HL-60 (cell line): Measurements from ENCODE around the gene LARP6.
"Not testable (repeated sequence)": the region's sequence is repeated elsewhere in the genome, so short reads cannot be mapped to it uniquely, and the experiment has no call there.

Experiments
- DNase-seq, 2 experiments: peaks; one replicate each; pipeline ENCODE4 v3.0.0-alpha.2; 2010 to 2020; ENCODE audit warnings: low read depth in 1 of 2, low spot score in 1 of 2
- H3K27ac ChIP-seq: fragments of 250-450 bp; sonication (Bioruptor Pico); replicated peaks from 2 replicates; pipeline ENCODE4 v1.5.1; 2020; ENCODE audit warnings: mild to moderate bottlenecking, moderate library complexity
- H3K27me3 ChIP-seq: fragments of 250-450 bp; sonication (Bioruptor Pico); 2 replicates; pipeline ENCODE4 v1.5.1; 2021; ENCODE audit warnings: mild to moderate bottlenecking, moderate library complexity; ENCODE audit not compliant: insufficient read depth, poor library complexity, severe bottlenecking
- H3K4me3 ChIP-seq: replicated peaks from 2 replicates; pipeline ENCODE4 v1.5.1; 2011; ENCODE audit warnings: mild to moderate bottlenecking, control low read depth, low read length; ENCODE audit not compliant: insufficient read depth
- CTCF ChIP-seq: IDR thresholded peaks from one replicate; pipeline ENCODE4 v1.5.1; 2011; ENCODE audit warnings: low read length, control low read depth, inconsistent platforms; ENCODE audit not compliant: insufficient read depth
- GABPA ChIP-seq: IDR thresholded peaks from 2 replicates; pipeline ENCODE4 v1.6.1; 2012; ENCODE audit warnings: low read depth
- POLR2AphosphoS5 ChIP-seq: IDR thresholded peaks from 2 replicates; pipeline ENCODE4 v1.6.1; 2012; ENCODE audit warnings: low read depth
- REST ChIP-seq: IDR thresholded peaks from 2 replicates; pipeline ENCODE4 v1.6.1; 2012; ENCODE audit warnings: low read depth; ENCODE audit not compliant: insufficient replicate concordance
- SPI1 ChIP-seq: IDR thresholded peaks from 2 replicates; pipeline ENCODE4 v1.6.1; 2012; ENCODE audit warnings: low read depth, mild to moderate bottlenecking, borderline replicate concordance

The LARP6 gene

GRCh38 chr15:70812827-70813364 lies 41.1 kb downstream of the LARP6 start:
- H3K27ac ChIP-seq, result no peak overlapping the region

GRCh38 chr15:70810916-70811578 lies 42.9 kb downstream of the LARP6 start:
- TF ChIP-seq POLR2AphosphoS5 (no peak), REST (no peak), SPI1 (no peak), GABPA (no peak), CTCF (no peak)
- no peak for DNase-seq
- Histone ChIP-seq H3K27ac (no peak overlapping the region), H3K27me3 (no peaks in the 10 kb centered on the region), H3K4me3 (no peak overlapping the region)

More at GRCh38 chr15:70812827-70813364, 41.1 kb downstream of the LARP6 start:
- no peak for TF ChIP-seq REST
- TF ChIP-seq POLR2AphosphoS5, result no peak
- TF ChIP-seq CTCF, result no peak
- no peak for TF ChIP-seq SPI1
- TF ChIP-seq GABPA, result no peak
- no peak for DNase-seq
- H3K27me3 ChIP-seq, result no peaks in the 10 kb centered on the region
- no peak overlapping the region for H3K4me3 ChIP-seq

GRCh38 chr15:70806992-70807712 lies 46.8 kb downstream of the LARP6 start:
- TF ChIP-seq POLR2AphosphoS5 (peak; percentile 55; the same call in 1 of the 2 replicates), SPI1 (peak; percentile 99), REST (no peak), GABPA (no peak), CTCF (no peak)
- H3K27ac ChIP-seq, result peak overlapping the region; percentile 68
- peak in 1 of 2 experiments; percentile 78 for DNase-seq
- no peak overlapping the region for H3K4me3 ChIP-seq
- no peaks in the 10 kb centered on the region for H3K27me3 ChIP-seq

- H3K27ac ChIP-seq, H3K4me3 ChIP-seq, DNase-seq, H3K27me3 ChIP-seq: not testable (repeated sequence)
These were observed 49.6 kb downstream of the LARP6 start for GRCh38 chr15:70804388-70804787.
